NB4 (cell line): ENCODE results near the gene ZFAND3.

Experiments
- MYC ChIP-seq: IDR thresholded peaks from 2 replicates; pipeline ENCODE4 v1.6.1; 2011; ENCODE audit warnings: low read depth, low read length
- POLR2A ChIP-seq: IDR thresholded peaks from 2 replicates; pipeline ENCODE4 v1.6.1; 2011; ENCODE audit warnings: mild to moderate bottlenecking; ENCODE audit not compliant: insufficient read length; ENCODE audit errors: extremely low read depth
- TF ChIP-seq, protein P1 (sequence below): IDR thresholded peaks from one replicate; pipeline ENCODE4 v1.5.1; 2012; ENCODE audit warnings: low read depth, low read length
- TF ChIP-seq, protein P2 (sequence below): IDR thresholded peaks from 2 replicates; pipeline ENCODE4 v1.6.1; 2011; ENCODE audit warnings: low read depth, low read length

DNA sequence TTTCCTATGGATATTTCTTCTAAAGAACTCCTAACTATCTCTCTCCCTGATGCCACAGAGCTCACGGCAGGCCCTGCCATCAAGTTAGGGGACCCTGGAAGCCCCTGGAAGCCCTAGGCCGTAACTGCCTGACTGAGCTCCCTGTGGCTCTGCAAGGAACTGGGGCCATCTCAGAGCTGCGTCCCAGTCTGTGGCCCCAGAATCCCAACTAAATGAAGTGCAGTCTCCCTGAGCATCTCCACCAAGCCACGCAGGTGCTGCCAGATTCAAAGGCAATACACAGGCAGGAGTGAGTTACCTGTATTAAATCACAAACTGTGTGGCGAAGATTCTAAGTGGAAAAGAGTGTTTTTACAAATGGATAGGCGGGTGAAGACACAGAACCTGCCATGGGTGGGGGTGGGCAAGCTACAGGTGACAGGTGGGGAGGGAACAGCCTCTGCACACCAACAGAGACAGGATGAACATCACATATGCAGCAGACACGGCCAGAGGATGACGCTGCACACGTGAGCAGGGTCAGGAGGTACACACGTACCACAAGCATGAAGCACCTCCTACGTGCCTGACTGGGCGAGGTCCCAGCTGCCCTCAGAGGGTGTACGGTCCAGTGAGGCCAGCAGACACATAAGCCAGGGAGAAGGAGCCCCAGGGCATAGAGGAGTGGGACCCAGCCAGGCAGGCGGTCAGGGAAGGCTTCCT lies 358.5 kb downstream of the ZFAND3 start:
- TF ChIP-seq POLR2A (no peak), MYC (no peak)
- TF ChIP-seq, protein P1, sequence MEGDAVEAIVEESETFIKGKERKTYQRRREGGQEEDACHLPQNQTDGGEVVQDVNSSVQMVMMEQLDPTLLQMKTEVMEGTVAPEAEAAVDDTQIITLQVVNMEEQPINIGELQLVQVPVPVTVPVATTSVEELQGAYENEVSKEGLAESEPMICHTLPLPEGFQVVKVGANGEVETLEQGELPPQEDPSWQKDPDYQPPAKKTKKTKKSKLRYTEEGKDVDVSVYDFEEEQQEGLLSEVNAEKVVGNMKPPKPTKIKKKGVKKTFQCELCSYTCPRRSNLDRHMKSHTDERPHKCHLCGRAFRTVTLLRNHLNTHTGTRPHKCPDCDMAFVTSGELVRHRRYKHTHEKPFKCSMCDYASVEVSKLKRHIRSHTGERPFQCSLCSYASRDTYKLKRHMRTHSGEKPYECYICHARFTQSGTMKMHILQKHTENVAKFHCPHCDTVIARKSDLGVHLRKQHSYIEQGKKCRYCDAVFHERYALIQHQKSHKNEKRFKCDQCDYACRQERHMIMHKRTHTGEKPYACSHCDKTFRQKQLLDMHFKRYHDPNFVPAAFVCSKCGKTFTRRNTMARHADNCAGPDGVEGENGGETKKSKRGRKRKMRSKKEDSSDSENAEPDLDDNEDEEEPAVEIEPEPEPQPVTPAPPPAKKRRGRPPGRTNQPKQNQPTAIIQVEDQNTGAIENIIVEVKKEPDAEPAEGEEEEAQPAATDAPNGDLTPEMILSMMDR: no peak
- TF ChIP-seq, protein P2, sequence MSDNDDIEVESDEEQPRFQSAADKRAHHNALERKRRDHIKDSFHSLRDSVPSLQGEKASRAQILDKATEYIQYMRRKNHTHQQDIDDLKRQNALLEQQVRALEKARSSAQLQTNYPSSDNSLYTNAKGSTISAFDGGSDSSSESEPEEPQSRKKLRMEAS: no peak
